22Rv1 (cell line): ENCODE measurements around the gene LAMA5.

Experiments used
- CTCF ChIP-seq: fragments of 450-650 bp; IDR thresholded peaks from 2 replicates; pipeline ENCODE4 v1.5.1; 2017; ENCODE audit warnings: mild to moderate bottlenecking
- ZFX ChIP-seq: fragments of 450-650 bp; IDR thresholded peaks from 2 replicates; pipeline ENCODE4 v1.6.1; 2017; ENCODE audit warnings: antibody characterized with exemption, borderline replicate concordance

DNA sequence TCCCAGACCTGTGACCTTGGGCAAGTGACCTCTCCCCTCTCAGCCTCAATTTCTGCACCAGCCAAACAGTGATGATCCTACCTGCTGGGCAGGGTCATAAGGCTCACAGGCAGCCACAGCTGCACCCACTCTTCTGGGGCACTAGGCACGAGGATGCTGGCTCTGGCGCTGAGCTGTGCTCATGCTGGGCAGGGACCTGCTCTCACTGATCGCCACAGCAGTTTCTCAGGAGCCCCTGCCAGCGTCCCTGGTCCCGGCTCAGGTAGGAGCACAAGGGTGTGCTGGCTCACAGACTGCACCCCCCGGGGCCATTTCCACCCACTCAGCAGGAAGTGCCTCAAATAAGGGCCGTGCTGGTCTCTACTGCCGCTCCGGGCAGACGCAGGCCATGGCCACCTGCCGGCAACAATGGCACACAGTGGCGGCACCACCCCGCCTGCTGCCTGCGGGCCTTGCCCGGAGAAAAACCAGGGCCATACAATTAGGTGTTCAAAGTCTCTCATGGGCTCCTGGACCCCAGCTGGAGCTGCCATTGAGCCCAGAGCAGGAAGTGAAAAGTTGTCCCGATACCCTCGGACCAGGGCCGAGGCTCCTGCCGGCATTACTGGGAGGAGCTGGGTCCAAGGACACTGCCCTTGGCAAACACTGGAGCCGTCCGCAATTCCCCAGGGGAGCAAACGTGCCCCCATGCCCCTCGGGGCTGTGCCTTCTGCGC, 44.5 kb upstream of the LAMA5 start:
- TF ChIP-seq CTCF: no peak
- no peak for TF ChIP-seq ZFX
